MM.1S (cell line): Measurements from ENCODE around the gene DACH1.

Source experiments
- DNase-seq: peaks from one replicate; pipeline ENCODE4 v3.0.0-alpha.2; 2015
- H2AFZ ChIP-seq: fragments of 300-600 bp; sonication (generic); 2 replicates; pipeline ENCODE4 v1.6.0; 2016; ENCODE audit warnings: antibody characterized with exemption, low read length
- H3F3A ChIP-seq: fragments of 300-600 bp; sonication (generic); 2 replicates; pipeline ENCODE4 v1.6.1; 2016; ENCODE audit warnings: mild to moderate bottlenecking, antibody characterized with exemption, low read length, moderate library complexity, mixed read lengths; ENCODE audit not compliant: insufficient read depth
- H3K27ac ChIP-seq: fragments of 300-600 bp; sonication (generic); 2 replicates; pipeline ENCODE4 v1.5.1; 2016; ENCODE audit warnings: mild to moderate bottlenecking, low read length
- H3K27me3 ChIP-seq: fragments of 300-600 bp; sonication (generic); replicated peaks from 2 replicates; pipeline ENCODE4 v1.6.0; 2016; ENCODE audit warnings: low read length; ENCODE audit not compliant: insufficient read depth
- H3K36me3 ChIP-seq: fragments of 300-600 bp; sonication (generic); replicated peaks from 2 replicates; pipeline ENCODE4 v1.6.1; 2016; ENCODE audit warnings: mild to moderate bottlenecking, low read length, mixed read lengths; ENCODE audit not compliant: insufficient read depth
- H3K4me1 ChIP-seq: fragments of 300-600 bp; sonication (generic); 2 replicates; pipeline ENCODE4 v1.6.1; 2016; ENCODE audit warnings: low read length, mixed read lengths
- H3K4me2 ChIP-seq: fragments of 300-600 bp; sonication (generic); 2 replicates; pipeline ENCODE4 v1.6.0; 2016; ENCODE audit warnings: low read depth, low read length
- H3K4me3 ChIP-seq: fragments of 300-600 bp; sonication (generic); 2 replicates; pipeline ENCODE4 v1.5.1; 2016; ENCODE audit warnings: low read length, mixed read lengths
- H3K79me2 ChIP-seq: fragments of 300-600 bp; sonication (generic); 2 replicates; pipeline ENCODE4 v1.6.1; 2016; ENCODE audit warnings: mixed run types, low read length, mixed read lengths
- H3K9ac ChIP-seq: fragments of 300-600 bp; sonication (generic); 2 replicates; pipeline ENCODE4 v1.6.1; 2016; ENCODE audit warnings: low read length, mixed read lengths
- H3K9me2 ChIP-seq: fragments of 300-600 bp; sonication (generic); replicated peaks from 2 replicates; pipeline ENCODE4 v1.6.1; 2016; ENCODE audit warnings: mild to moderate bottlenecking, low read length, mixed read lengths; ENCODE audit not compliant: insufficient read depth
- H3K9me3 ChIP-seq: fragments of 300-600 bp; sonication (generic); replicated peaks from 2 replicates; pipeline ENCODE4 v1.6.1; 2016; ENCODE audit warnings: mild to moderate bottlenecking, low read length, mixed read lengths; ENCODE audit not compliant: insufficient read depth
- H4K20me1 ChIP-seq: fragments of 300-600 bp; sonication (generic); 2 replicates; pipeline ENCODE4 v1.6.1; 2016; ENCODE audit warnings: mild to moderate bottlenecking, low read length, moderate library complexity, mixed read lengths; ENCODE audit not compliant: insufficient read depth
- EZH2 ChIP-seq: fragments of 300-600 bp; sonication (generic); optimal IDR thresholded peaks from 2 replicates; pipeline ENCODE3; 2017; ENCODE audit warnings: low read depth, mild to moderate bottlenecking, antibody characterized with exemption, low read length, mixed read lengths
- EZH2phosphoT487 ChIP-seq: fragments of 300-600 bp; sonication (generic); IDR thresholded peaks from 2 replicates; pipeline ENCODE4 v1.6.1; 2018; ENCODE audit warnings: antibody characterized with exemption, low read length
- TF ChIP-seq, protein P1 (sequence below): fragments of 300-600 bp; sonication (generic); IDR thresholded peaks from 2 replicates; pipeline ENCODE4 v1.5.1; 2016; ENCODE audit warnings: antibody characterized with exemption, low read length, mixed read lengths

DACH1 gene

DNA sequence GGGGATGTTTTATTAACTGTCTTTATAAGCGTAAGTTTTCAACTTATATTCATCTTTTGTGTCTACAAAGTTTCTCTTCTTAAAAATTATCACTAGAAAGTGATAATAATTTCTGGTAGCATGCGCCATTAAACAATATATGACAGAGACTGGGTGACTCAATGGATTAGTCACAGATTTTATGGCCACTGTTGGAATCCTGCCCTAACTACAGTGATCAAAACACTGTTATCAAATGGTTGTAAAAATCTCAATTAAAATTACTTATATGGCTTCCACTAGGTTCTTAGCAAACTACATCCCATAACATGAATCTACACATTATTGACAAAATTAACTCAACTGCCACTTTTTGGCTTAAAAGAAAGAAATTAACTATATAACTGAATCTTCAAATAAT, 350.0 kb downstream of the DACH1 start:
- no peak overlapping the region for H3K4me3 ChIP-seq
- no peaks in the 10 kb centered on the region for H3K79me2 ChIP-seq
- no peaks in the 10 kb centered on the region for H3K27me3 ChIP-seq
- no peaks in the 10 kb centered on the region for H4K20me1 ChIP-seq
- no peaks in the 10 kb centered on the region for H3F3A ChIP-seq
- no peak overlapping the region for H3K9ac ChIP-seq
- no peak for TF ChIP-seq EZH2phosphoT487
- no peaks in the 10 kb centered on the region for H3K4me1 ChIP-seq
- no peak overlapping the region for H3K27ac ChIP-seq
- H3K4me2 ChIP-seq = no peak overlapping the region
- H3K36me3 ChIP-seq = no peaks in the 10 kb centered on the region
- H3K9me2 ChIP-seq = no peaks in the 10 kb centered on the region
- no peaks in the 10 kb centered on the region for H3K9me3 ChIP-seq
- H2AFZ ChIP-seq = no peak overlapping the region
- DNase-seq = no peak

DNA sequence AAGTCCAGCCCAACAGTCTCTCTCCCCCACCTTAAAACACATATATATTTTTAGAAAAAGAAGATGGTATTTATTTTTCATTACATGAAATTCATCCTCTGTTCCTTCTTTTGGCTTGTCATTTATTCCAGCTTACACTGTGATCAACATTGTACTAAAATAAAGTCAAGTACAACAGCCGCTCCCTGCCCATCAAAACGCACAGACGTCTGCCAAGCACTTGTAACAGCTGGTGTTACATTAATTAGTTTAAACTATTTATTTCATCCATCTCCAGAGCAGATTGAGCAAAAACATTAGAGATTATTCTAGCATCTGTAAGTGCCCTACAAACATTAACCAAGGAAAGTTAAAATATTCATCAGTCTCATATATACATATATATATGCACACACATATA, 350.5 kb downstream of the DACH1 start:
- H3K9ac ChIP-seq = no peak overlapping the region

DNA sequence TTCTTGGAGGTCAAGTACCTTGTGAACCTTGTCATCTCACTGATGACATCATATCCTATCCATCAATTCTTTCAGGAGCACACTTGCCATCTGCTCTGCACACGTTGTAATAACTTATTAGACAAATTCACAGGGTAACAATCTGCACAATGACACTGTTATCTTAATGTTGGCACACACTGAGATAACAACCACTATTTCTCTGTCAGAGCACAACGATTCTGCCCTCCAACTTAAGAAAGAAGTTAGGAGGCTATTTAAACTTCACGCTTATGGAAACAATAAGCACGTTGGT, 351.3 kb downstream of the DACH1 start:
- no peak overlapping the region for H3K4me3 ChIP-seq
- no peak overlapping the region for H3K9ac ChIP-seq
- TF ChIP-seq EZH2 (no peak), EZH2phosphoT487 (no peak)
- TF ChIP-seq, protein P1, sequence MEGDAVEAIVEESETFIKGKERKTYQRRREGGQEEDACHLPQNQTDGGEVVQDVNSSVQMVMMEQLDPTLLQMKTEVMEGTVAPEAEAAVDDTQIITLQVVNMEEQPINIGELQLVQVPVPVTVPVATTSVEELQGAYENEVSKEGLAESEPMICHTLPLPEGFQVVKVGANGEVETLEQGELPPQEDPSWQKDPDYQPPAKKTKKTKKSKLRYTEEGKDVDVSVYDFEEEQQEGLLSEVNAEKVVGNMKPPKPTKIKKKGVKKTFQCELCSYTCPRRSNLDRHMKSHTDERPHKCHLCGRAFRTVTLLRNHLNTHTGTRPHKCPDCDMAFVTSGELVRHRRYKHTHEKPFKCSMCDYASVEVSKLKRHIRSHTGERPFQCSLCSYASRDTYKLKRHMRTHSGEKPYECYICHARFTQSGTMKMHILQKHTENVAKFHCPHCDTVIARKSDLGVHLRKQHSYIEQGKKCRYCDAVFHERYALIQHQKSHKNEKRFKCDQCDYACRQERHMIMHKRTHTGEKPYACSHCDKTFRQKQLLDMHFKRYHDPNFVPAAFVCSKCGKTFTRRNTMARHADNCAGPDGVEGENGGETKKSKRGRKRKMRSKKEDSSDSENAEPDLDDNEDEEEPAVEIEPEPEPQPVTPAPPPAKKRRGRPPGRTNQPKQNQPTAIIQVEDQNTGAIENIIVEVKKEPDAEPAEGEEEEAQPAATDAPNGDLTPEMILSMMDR = no peak
- no peaks in the 10 kb centered on the region for H3K4me1 ChIP-seq
- H3K27me3 ChIP-seq = no peaks in the 10 kb centered on the region
- H4K20me1 ChIP-seq = no peaks in the 10 kb centered on the region
- H2AFZ ChIP-seq = no peak overlapping the region
- no peak overlapping the region for H3K4me2 ChIP-seq
- H3K9me3 ChIP-seq = no peaks in the 10 kb centered on the region
- H3K27ac ChIP-seq = no peak overlapping the region
- H3K79me2 ChIP-seq = no peaks in the 10 kb centered on the region
- H3F3A ChIP-seq = no peaks in the 10 kb centered on the region
- no peaks in the 10 kb centered on the region for H3K36me3 ChIP-seq
- H3K9me2 ChIP-seq = no peaks in the 10 kb centered on the region
- DNase-seq = no peak

More for the DNA sequence above, 350.5 kb downstream of the DACH1 start:
- Histone ChIP-seq H3K4me3 (no peak overlapping the region), H3K9me3 (no peaks in the 10 kb centered on the region), H3K27me3 (no peaks in the 10 kb centered on the region), H3K9me2 (no peaks in the 10 kb centered on the region), H3K4me1 (no peaks in the 10 kb centered on the region), H3K79me2 (no peaks in the 10 kb centered on the region), H3K4me2 (no peak overlapping the region), H3F3A (no peaks in the 10 kb centered on the region), H3K36me3 (no peaks in the 10 kb centered on the region), H3K27ac (no peak overlapping the region), H2AFZ (no peak overlapping the region), H4K20me1 (no peaks in the 10 kb centered on the region)
- TF ChIP-seq, protein P1 = no peak
- TF ChIP-seq EZH2 (no peak), EZH2phosphoT487 (no peak)
- DNase-seq = no peak

DNA sequence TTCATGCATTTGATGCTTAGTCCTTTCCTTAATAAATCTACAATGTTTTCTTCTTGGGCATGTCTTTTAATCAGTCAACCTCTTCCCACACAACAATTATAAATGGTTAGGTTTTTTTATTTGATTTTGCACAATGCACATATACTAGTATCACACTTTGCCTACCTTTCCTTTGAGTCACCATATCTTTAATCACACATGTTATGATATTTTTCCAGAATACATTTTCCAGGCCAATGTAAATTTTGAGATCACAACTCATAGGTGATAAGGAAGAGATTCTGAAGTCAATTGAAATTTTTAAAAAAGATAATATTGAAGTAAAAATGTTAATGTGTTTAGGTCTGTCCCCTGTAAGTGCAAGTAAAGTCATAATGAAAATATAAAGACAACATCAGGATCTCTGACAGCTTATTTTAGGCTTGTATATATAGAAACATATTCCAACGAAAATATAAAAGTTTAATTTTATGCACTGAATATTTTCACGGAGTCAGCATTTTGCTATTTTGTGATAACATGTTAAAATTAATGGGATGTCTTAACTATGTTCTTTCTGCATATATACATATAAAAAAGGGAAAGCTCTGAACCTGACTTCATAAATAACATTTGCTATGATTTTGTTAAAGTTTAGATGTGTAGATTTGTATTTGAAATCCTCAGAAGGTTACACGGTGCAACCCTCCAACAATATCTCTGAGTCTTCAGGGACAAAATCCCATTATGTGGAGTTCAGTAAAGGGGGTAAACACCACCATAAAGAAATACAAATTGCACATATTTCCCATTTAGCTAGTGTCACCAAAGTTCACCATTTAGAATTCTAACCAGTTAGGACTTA, 351.9 kb downstream of the DACH1 start:
- Histone ChIP-seq H3K9me2 (no peaks in the 10 kb centered on the region), H3F3A (no peaks in the 10 kb centered on the region), H4K20me1 (no peaks in the 10 kb centered on the region), H3K27ac (no peak overlapping the region), H3K36me3 (no peaks in the 10 kb centered on the region), H3K4me1 (no peaks in the 10 kb centered on the region), H3K9ac (no peak overlapping the region), H2AFZ (no peak overlapping the region), H3K4me3 (no peak overlapping the region), H3K79me2 (no peaks in the 10 kb centered on the region), H3K27me3 (no peaks in the 10 kb centered on the region), H3K4me2 (no peak overlapping the region), H3K9me3 (no peaks in the 10 kb centered on the region)
- TF ChIP-seq, protein P1 = no peak
- no peak for TF ChIP-seq EZH2
- TF ChIP-seq EZH2phosphoT487 = no peak
- no peak for DNase-seq
